Uterus (tissue), 4 donors: ENCODE results near the gene PTPRG. TPM values are rescaled to one million over a fixed set of nuclear protein-coding genes. Genes with fewer than 3 reads are reported as not detected.

Experiments used
- DNase-seq, 2 donors: peaks; one replicate each; pipeline ENCODE4 v3.0.0-alpha.2; 2019 to 2020
- H3K27ac ChIP-seq, 2 donors: fragments of 200-600 bp; sonication (generic); 1 replicate in 1 of 2; 2 replicates in 1 of 2; pipeline ENCODE4 v1.5.1; 2016 to 2018
- H3K27me3 ChIP-seq, 2 donors: fragments of 200-600 bp; sonication (generic); one replicate each; pipeline ENCODE4 v1.5.1; 2018 to 2019; ENCODE audit warnings: control low read depth in 1 of 2
- H3K36me3 ChIP-seq, 2 donors: fragments of 200-600 bp; sonication (generic); one replicate each; pipeline ENCODE4 v1.5.1; 2019; ENCODE audit warnings: control low read depth in 1 of 2
- H3K4me1 ChIP-seq, 2 donors: fragments of 200-600 bp; sonication (generic); one replicate each; pipeline ENCODE4 v1.5.1; 2018 to 2019; ENCODE audit warnings: control low read depth in 1 of 2
- H3K4me3 ChIP-seq, 2 donors: fragments of 200-600 bp; sonication (generic); 1 replicate in 1 of 2; 2 replicates in 1 of 2; pipeline ENCODE4 v1.5.1; 2018 to 2019; ENCODE audit warnings: mild to moderate bottlenecking in 1 of 2
- H3K9me3 ChIP-seq, 2 donors: fragments of 200-600 bp; sonication (generic); one replicate each; pipeline ENCODE4 v1.5.1; 2019; ENCODE audit warnings: control low read depth in 1 of 2
- CTCF ChIP-seq, 4 experiments: fragments of 200-600 bp in 2 of 4; fragments of 450-650 bp in 2 of 4; sonication (generic) in 2 of 4; IDR thresholded peaks; one replicate each; pipeline ENCODE4 v1.5.1; 2016 to 2019; ENCODE audit warnings: antibody characterized with exemption in 4 of 4, mild to moderate bottlenecking in 2 of 4, moderate library complexity in 1 of 4
- POLR2A ChIP-seq, 2 donors: fragments of 450-650 bp; IDR thresholded peaks; one replicate each; pipeline ENCODE4 v1.6.1; 2016; ENCODE audit warnings: antibody characterized with exemption in 2 of 2, mild to moderate bottlenecking in 1 of 2, moderate library complexity in 1 of 2
- intact Hi-C: fragments of 100-400 bp; cut with DNase I; formaldehyde crosslinking; loops from one replicate; pipeline ENCODE4 v1.15.1; 2023; ENCODE audit warnings: low total_unique reads
- total RNA-seq, 4 donors: library from RNA; depleted of rRNA in 3 of 4; stranded (reverse); fragments of >200 nt in 3 of 4; gene quantifications; one replicate each; pipeline versions ENCODE4 v1.1.0 to v1.2.4, GENCODE V29; 2014 to 2023
- donor health status: DM: yes; HTN: yes; CAD: no.

The PTPRG gene
- total RNA-seq, 4 donors from 2014 or later: 43.5 to 136 (median 62.6) TPM

- intact Hi-C loops: no loop called here
- H3K27me3 ChIP-seq: no peaks in the 10 kb centered on the region
- H3K27ac ChIP-seq: no peak overlapping the region
- no peaks in the 10 kb centered on the region for H3K9me3 ChIP-seq
- no peaks in the 10 kb centered on the region for H3K36me3 ChIP-seq
- no peak for DNase-seq
- no peak overlapping the region for H3K4me3 ChIP-seq
- TF ChIP-seq POLR2A (IDR thresholded peaks at IDR 0.05): no peak
- no peak for TF ChIP-seq CTCF (IDR thresholded peaks at IDR 0.05)
- H3K4me1 ChIP-seq: no peaks in the 10 kb centered on the region
Measured at GRCh38 chr3:62171789-62172188, 610.4 kb downstream of the PTPRG start.

GRCh38 chr3:62172199-62172598 is 610.8 kb downstream of the PTPRG start:
- H3K27ac ChIP-seq: no peak overlapping the region
- H3K9me3 ChIP-seq: no peaks in the 10 kb centered on the region
- no peaks in the 10 kb centered on the region for H3K27me3 ChIP-seq
- no peak for DNase-seq
- H3K4me1 ChIP-seq: no peaks in the 10 kb centered on the region
- H3K36me3 ChIP-seq: no peaks in the 10 kb centered on the region
- no peak overlapping the region for H3K4me3 ChIP-seq
- intact Hi-C loops: no loop called here
- no peak for TF ChIP-seq CTCF (IDR thresholded peaks at IDR 0.05)
- TF ChIP-seq POLR2A (IDR thresholded peaks at IDR 0.05): no peak

- intact Hi-C loops: no loop called here
- no peak overlapping the region for H3K27ac ChIP-seq
- no peak overlapping the region for H3K4me3 ChIP-seq
- TF ChIP-seq CTCF (IDR thresholded peaks at IDR 0.05) (no peak), POLR2A (IDR thresholded peaks at IDR 0.05) (no peak)
- no peaks in the 10 kb centered on the region for H3K4me1 ChIP-seq
- no peaks in the 10 kb centered on the region for H3K36me3 ChIP-seq
- DNase-seq: no peak
- no peaks in the 10 kb centered on the region for H3K9me3 ChIP-seq
- no peaks in the 10 kb centered on the region for H3K27me3 ChIP-seq
Measured at GRCh38 chr3:62173939-62174515, 612.7 kb downstream of the PTPRG start.

GRCh38 chr3:62175161-62175560 is 613.8 kb downstream of the PTPRG start:
- no peak overlapping the region for H3K27ac ChIP-seq
- H3K9me3 ChIP-seq: no peaks in the 10 kb centered on the region
- no peak for TF ChIP-seq POLR2A (IDR thresholded peaks at IDR 0.05)
- no peak for TF ChIP-seq CTCF (IDR thresholded peaks at IDR 0.05)
- intact Hi-C loops: no loop called here
- no peaks in the 10 kb centered on the region for H3K36me3 ChIP-seq
- no peak for DNase-seq
- H3K4me1 ChIP-seq: no peaks in the 10 kb centered on the region
- no peak overlapping the region for H3K4me3 ChIP-seq
- H3K27me3 ChIP-seq: no peaks in the 10 kb centered on the region

GRCh38 chr3:62178032-62178431 is 616.7 kb downstream of the PTPRG start:
- Histone ChIP-seq H3K27me3 (no peaks in the 10 kb centered on the region), H3K27ac (no peak overlapping the region), H3K9me3 (no peaks in the 10 kb centered on the region), H3K36me3 (no peaks in the 10 kb centered on the region), H3K4me3 (no peak overlapping the region), H3K4me1 (no peaks in the 10 kb centered on the region)
- DNase-seq: no peak
- TF ChIP-seq CTCF (IDR thresholded peaks at IDR 0.05) (no peak), POLR2A (IDR thresholded peaks at IDR 0.05) (no peak)
- intact Hi-C loops: no loop called here
